Smooth muscle cell (in vitro differentiated cells): Measurements from ENCODE around the gene ARTN. TPM values are rescaled to one million over a fixed set of nuclear protein-coding genes. Genes with fewer than 3 reads are reported as not detected.

ENCODE experiments used
- DNase-seq: peaks from one replicate; lab custom pipeline; 2025; ENCODE audit not compliant: unreplicated experiment; lab: John Stamatoyannopoulos, UW
- H2AFZ ChIP-seq: fragments of 200-600 bp; sonication (generic); 2 replicates; pipeline ENCODE4 v1.6.0; 2016; ENCODE audit warnings: antibody characterized with exemption, low read depth, mild to moderate bottlenecking
- H3F3A ChIP-seq: fragments of 200-600 bp; sonication (generic); 2 replicates; pipeline ENCODE4 v1.6.0; 2017; ENCODE audit warnings: antibody characterized with exemption, low read depth
- H3K27ac ChIP-seq: fragments of 200-600 bp; sonication (generic); 2 replicates; pipeline ENCODE4 v1.5.1; 2016; ENCODE audit warnings: low read depth, mild to moderate bottlenecking
- H3K27me3 ChIP-seq: fragments of 200-600 bp; sonication (generic); 2 replicates; pipeline ENCODE4 v1.6.1; 2016; ENCODE audit warnings: low read depth, mild to moderate bottlenecking
- H3K36me3 ChIP-seq: fragments of 200-600 bp; sonication (generic); 2 replicates; pipeline ENCODE4 v1.5.1; 2016; ENCODE audit warnings: low read depth
- H3K4me1 ChIP-seq: fragments of 200-600 bp; sonication (generic); 2 replicates; pipeline ENCODE4 v1.5.1; 2016; ENCODE audit warnings: low read depth
- H3K4me2 ChIP-seq: fragments of 200-600 bp; sonication (generic); 2 replicates; pipeline ENCODE4 v1.6.0; 2016; ENCODE audit warnings: mild to moderate bottlenecking
- H3K4me3 ChIP-seq: fragments of 200-600 bp; sonication (generic); 2 replicates; pipeline ENCODE4 v1.5.1; 2016; ENCODE audit warnings: mild to moderate bottlenecking
- H3K79me2 ChIP-seq: fragments of 200-600 bp; sonication (generic); 2 replicates; pipeline ENCODE4 v1.6.0; 2016; ENCODE audit warnings: low read depth, mild to moderate bottlenecking
- H3K9ac ChIP-seq: fragments of 200-600 bp; sonication (generic); 2 replicates; pipeline ENCODE4 v1.6.0; 2016; ENCODE audit warnings: low read depth
- H3K9me3 ChIP-seq: fragments of 200-600 bp; sonication (generic); replicated peaks from 2 replicates; pipeline ENCODE4 v1.5.1; 2016; ENCODE audit warnings: low read depth
- H4K20me1 ChIP-seq: fragments of 200-600 bp; sonication (generic); 2 replicates; pipeline ENCODE4 v1.6.0; 2016; ENCODE audit warnings: low read depth
- CTCF ChIP-seq: fragments of 200-600 bp; sonication (generic); IDR thresholded peaks from 2 replicates; pipeline ENCODE4 v1.5.1; 2017; ENCODE audit warnings: borderline replicate concordance, mild to moderate bottlenecking, antibody characterized with exemption; ENCODE audit not compliant: insufficient read depth, poor library complexity, severe bottlenecking
- WGBS: methylation state at CpG from one replicate; pipeline ENCODE4 v1.1.7; 2016; ENCODE audit warnings: low lambda C conversion rate; 5-methylcytosine and 5-hydroxymethylcytosine counted together
- polyA plus RNA-seq: library from polyadenylated mRNA; unstranded; fragments of >200 nt; fragmentation: Nextera tagmentation; extraction: Ambion mirVana; gene quantifications from 2 replicates; pipeline ENCODE4 v1.2.1, GENCODE V29; 2016
- total RNA-seq: library from RNA; depleted of rRNA; stranded (reverse); fragments of >200 nt; gene quantifications from 2 replicates; pipeline ENCODE4 v1.2.3, GENCODE V29; 2014

The ARTN gene
- total and polyA plus RNA-seq, 2 experiments from 2014 or later = 0.27 to 0.36 TPM

- Histone ChIP-seq H3K36me3 (no peaks in the 10 kb centered on the region), H3K4me2 (peak overlapping the region; percentile 78), H3K9me3 (no peaks in the 10 kb centered on the region), H3K4me3 (peak overlapping the region; percentile 21), H3K4me1 (peaks cover 12% of the 10 kb centered on the region), H3K79me2 (peaks cover 9% of the 10 kb centered on the region), H3K9ac (no peak overlapping the region), H3F3A (peaks cover 5% of the 10 kb centered on the region), H3K27ac (no peak overlapping the region), H4K20me1 (no peaks in the 10 kb centered on the region), H2AFZ (no peak overlapping the region), H3K27me3 (no peaks in the 10 kb centered on the region)
- no peak for TF ChIP-seq CTCF
- WGBS = 55% methylated on average over 7 of the region's 7 CpGs
- DNase-seq = no peak
These were observed 35.8 kb downstream of the ARTN start for GRCh38 chr1:43969416-43969745.

- Histone ChIP-seq H3K27me3 (no peaks in the 10 kb centered on the region), H3K9me3 (no peaks in the 10 kb centered on the region), H3F3A (peaks cover 7% of the 10 kb centered on the region), H3K4me2 (peak within 1 kb of the TSS; percentile 95), H4K20me1 (no peaks in the 10 kb centered on the region), H3K4me1 (peaks cover 13% of the 10 kb centered on the region), H3K4me3 (peak within 1 kb of the TSS; percentile 77), H2AFZ (peak within 1 kb of the TSS; percentile 65), H3K79me2 (peaks cover 10% of the 10 kb centered on the region), H3K36me3 (no peaks in the 10 kb centered on the region), H3K27ac (no peak within 1 kb of the TSS), H3K9ac (peak within 1 kb of the TSS; percentile 70)
- no peak for TF ChIP-seq CTCF
- DNase-seq = peak; percentile 76
- under 1% methylated on average over 47 of the region's 47 CpGs for WGBS
These were observed 36.3 kb downstream of the ARTN start, which contains the start of gene DPH2 for GRCh38 chr1:43969746-43970466. Gene DPH2 (plus strand): TSS chr1:43970010. CDS start chr1:43970176, 166 bp downstream.

- no peak for TF ChIP-seq CTCF
- 55% methylated on average over 5 of the region's 5 CpGs for WGBS
- H2AFZ ChIP-seq = no peak overlapping the region
- peaks cover 2% of the 10 kb centered on the region for H4K20me1 ChIP-seq
- DNase-seq = no peak
- H3F3A ChIP-seq = peaks cover 7% of the 10 kb centered on the region
- peaks cover 13% of the 10 kb centered on the region for H3K4me1 ChIP-seq
- H3K4me3 ChIP-seq = peak overlapping the region; percentile 77
- H3K9me3 ChIP-seq = no peaks in the 10 kb centered on the region
- peaks cover 16% of the 10 kb centered on the region for H3K79me2 ChIP-seq
- peak overlapping the region; percentile 70 for H3K9ac ChIP-seq
- H3K4me2 ChIP-seq = peak overlapping the region; percentile 95
- H3K36me3 ChIP-seq = no peaks in the 10 kb centered on the region
- H3K27me3 ChIP-seq = no peaks in the 10 kb centered on the region
- H3K27ac ChIP-seq = no peak overlapping the region
These were observed 36.9 kb downstream of the ARTN start for GRCh38 chr1:43970502-43970901.

- no peak for DNase-seq
- Histone ChIP-seq H3K4me2 (peak overlapping the region; percentile 95), H3F3A (peaks cover 7% of the 10 kb centered on the region), H3K9ac (no peak overlapping the region), H3K9me3 (no peaks in the 10 kb centered on the region), H4K20me1 (peaks cover 6% of the 10 kb centered on the region), H2AFZ (no peak overlapping the region), H3K27ac (no peak overlapping the region), H3K4me3 (peak overlapping the region; percentile 77), H3K36me3 (no peaks in the 10 kb centered on the region), H3K4me1 (peaks cover 16% of the 10 kb centered on the region), H3K79me2 (peaks cover 20% of the 10 kb centered on the region), H3K27me3 (no peaks in the 10 kb centered on the region)
- TF ChIP-seq CTCF = no peak
- WGBS = 93% methylated on average over 9 of the region's 9 CpGs
These were observed 37.3 kb downstream of the ARTN start for GRCh38 chr1:43970911-43971310.
